Activated naive CD4-positive, alpha-beta T cell treated with anti-CD3 and anti-CD28 coated beads, Interleukin-2, amount 10 ng/mL, durations not matched to agents 7 days and 5 days (primary cell): Measurements from ENCODE around the gene CFAP221.

Experiments used
- CTCF ChIA-PET: fragments of 350-600 bp; sonication (Branson Sonifier 250); formaldehyde crosslinking; loops from one replicate; lab custom pipeline; 2021; ENCODE audit warnings: antibody characterized with exemption; lab: Charles Lee
- DNase-seq: peaks from one replicate; pipeline ENCODE4 v3.0.0-alpha.2; 2020
- H3K27ac Mint-ChIP-seq: one replicate; pipeline ENCODE4 v1.8.0; 2021; ENCODE audit warnings: mild to moderate bottlenecking, moderate library complexity, mixed read lengths
- H3K27me3 Mint-ChIP-seq: one replicate; pipeline ENCODE4 v1.8.0; 2021; ENCODE audit warnings: mild to moderate bottlenecking, mixed read lengths
- H3K36me3 Mint-ChIP-seq: one replicate; pipeline ENCODE4 v1.8.0; 2021; ENCODE audit warnings: mixed read lengths
- H3K4me1 Mint-ChIP-seq: one replicate; pipeline ENCODE4 v1.8.0; 2021; ENCODE audit warnings: mixed read lengths
- H3K4me3 Mint-ChIP-seq: one replicate; pipeline ENCODE4 v1.8.0; 2021; ENCODE audit warnings: mild to moderate bottlenecking, moderate library complexity, mixed read lengths
- H3K9me3 Mint-ChIP-seq: one replicate; pipeline ENCODE4 v1.8.0; 2021; ENCODE audit warnings: mixed read lengths

Gene CFAP221

GRCh38 chr2:119549241-119549640 is 5.0 kb downstream of the CFAP221 start:
- H3K4me3 Mint-ChIP-seq: no peak overlapping the region

GRCh38 chr2:119550346-119550745 is 6.1 kb downstream of the CFAP221 start:
- CTCF ChIA-PET: no interaction called here
- Mint-ChIP-seq H3K4me3 (no peak overlapping the region), H3K4me1 (no peaks in the 10 kb centered on the region), H3K9me3 (no peaks in the 10 kb centered on the region), H3K27me3 (peaks cover 29% of the 10 kb centered on the region), H3K36me3 (no peaks in the 10 kb centered on the region), H3K27ac (no peak overlapping the region)
- no peak for DNase-seq

More at GRCh38 chr2:119549241-119549640, 5.0 kb downstream of the CFAP221 start:
- CTCF ChIA-PET: no interaction called here
- no peak for DNase-seq
- no peak overlapping the region for H3K27ac Mint-ChIP-seq
- peaks cover 34% of the 10 kb centered on the region for H3K27me3 Mint-ChIP-seq
- no peaks in the 10 kb centered on the region for H3K36me3 Mint-ChIP-seq
- H3K4me1 Mint-ChIP-seq: peaks cover 3% of the 10 kb centered on the region
- H3K9me3 Mint-ChIP-seq: no peaks in the 10 kb centered on the region

- Mint-ChIP-seq H3K9me3 (no peaks in the 10 kb centered on the region), H3K27me3 (peaks cover 24% of the 10 kb centered on the region), H3K4me1 (no peaks in the 10 kb centered on the region), H3K4me3 (no peak overlapping the region), H3K36me3 (no peaks in the 10 kb centered on the region), H3K27ac (no peak overlapping the region)
- no peak for DNase-seq
- CTCF ChIA-PET: no interaction called here
Measured at GRCh38 chr2:119550856-119551255, 6.6 kb downstream of the CFAP221 start.

GRCh38 chr2:119552902-119553301 is 8.7 kb downstream of the CFAP221 start:
- H3K9me3 Mint-ChIP-seq: no peaks in the 10 kb centered on the region
- CTCF ChIA-PET: no interaction called here
- H3K36me3 Mint-ChIP-seq: no peaks in the 10 kb centered on the region
- no peak for DNase-seq
- H3K27ac Mint-ChIP-seq: no peak overlapping the region
- no peaks in the 10 kb centered on the region for H3K4me1 Mint-ChIP-seq
- no peak overlapping the region for H3K4me3 Mint-ChIP-seq
- peaks cover 15% of the 10 kb centered on the region for H3K27me3 Mint-ChIP-seq

- no peaks in the 10 kb centered on the region for H3K36me3 Mint-ChIP-seq
- no peaks in the 10 kb centered on the region for H3K4me1 Mint-ChIP-seq
- CTCF ChIA-PET: no interaction called here
- no peak overlapping the region for H3K4me3 Mint-ChIP-seq
- H3K27me3 Mint-ChIP-seq: peaks cover 19% of the 10 kb centered on the region
- no peak overlapping the region for H3K27ac Mint-ChIP-seq
- H3K9me3 Mint-ChIP-seq: no peaks in the 10 kb centered on the region
- DNase-seq: no peak
Measured at GRCh38 chr2:119553687-119554344, 9.6 kb downstream of the CFAP221 start.

GRCh38 chr2:119565481-119565880 is 21.2 kb downstream of the CFAP221 start:
- no peak overlapping the region for H3K27ac Mint-ChIP-seq

GRCh38 chr2:119567292-119567691 is 23.0 kb downstream of the CFAP221 start:
- Mint-ChIP-seq H3K4me1 (no peaks in the 10 kb centered on the region), H3K36me3 (no peaks in the 10 kb centered on the region), H3K9me3 (no peaks in the 10 kb centered on the region), H3K27me3 (peaks cover 5% of the 10 kb centered on the region), H3K4me3 (no peak overlapping the region), H3K27ac (no peak overlapping the region)
- CTCF ChIA-PET: no interaction called here
- DNase-seq: no peak

More at GRCh38 chr2:119565481-119565880, 21.2 kb downstream of the CFAP221 start:
- Mint-ChIP-seq H3K27me3 (no peaks in the 10 kb centered on the region), H3K9me3 (no peaks in the 10 kb centered on the region), H3K4me1 (no peaks in the 10 kb centered on the region), H3K4me3 (no peak overlapping the region), H3K36me3 (no peaks in the 10 kb centered on the region)
- DNase-seq: no peak
- CTCF ChIA-PET: no interaction called here

GRCh38 chr2:119574108-119574815 is 30.0 kb downstream of the CFAP221 start:
- CTCF ChIA-PET: no interaction called here
- Mint-ChIP-seq H3K9me3 (no peaks in the 10 kb centered on the region), H3K36me3 (no peaks in the 10 kb centered on the region), H3K4me3 (no peak overlapping the region), H3K27ac (no peak overlapping the region), H3K27me3 (peaks cover 9% of the 10 kb centered on the region), H3K4me1 (no peaks in the 10 kb centered on the region)
- no peak for DNase-seq

- Mint-ChIP-seq H3K27me3 (peaks cover 9% of the 10 kb centered on the region), H3K9me3 (no peaks in the 10 kb centered on the region), H3K27ac (no peak overlapping the region), H3K4me1 (no peaks in the 10 kb centered on the region), H3K36me3 (no peaks in the 10 kb centered on the region), H3K4me3 (no peak overlapping the region)
- DNase-seq: no peak
- CTCF ChIA-PET: no interaction called here
Measured at GRCh38 chr2:119574864-119575263, 30.6 kb downstream of the CFAP221 start.

GRCh38 chr2:119575439-119575838 is 31.2 kb downstream of the CFAP221 start:
- H3K9me3 Mint-ChIP-seq: no peaks in the 10 kb centered on the region
- H3K36me3 Mint-ChIP-seq: no peaks in the 10 kb centered on the region
- CTCF ChIA-PET: no interaction called here
- no peak overlapping the region for H3K27ac Mint-ChIP-seq
- H3K4me3 Mint-ChIP-seq: no peak overlapping the region
- peaks cover 9% of the 10 kb centered on the region for H3K27me3 Mint-ChIP-seq
- no peaks in the 10 kb centered on the region for H3K4me1 Mint-ChIP-seq
- no peak for DNase-seq

GRCh38 chr2:119579424-119580295 is 35.4 kb downstream of the CFAP221 start:
- no peak for DNase-seq
- Mint-ChIP-seq H3K9me3 (no peaks in the 10 kb centered on the region), H3K4me3 (no peak overlapping the region), H3K27ac (no peak overlapping the region), H3K4me1 (no peaks in the 10 kb centered on the region), H3K27me3 (peaks cover 4% of the 10 kb centered on the region), H3K36me3 (no peaks in the 10 kb centered on the region)
- CTCF ChIA-PET: interaction anchor here (1.0 kb wide), 1 partner anchor 38 kb away, joined by 3 read pairs; no protein-coding TSS in a partner anchor

GRCh38 chr2:119580550-119581072 is 36.4 kb downstream of the CFAP221 start:
- Mint-ChIP-seq H3K9me3 (no peaks in the 10 kb centered on the region), H3K36me3 (no peaks in the 10 kb centered on the region), H3K4me1 (no peaks in the 10 kb centered on the region)

GRCh38 chr2:119583291-119583690 is 39.0 kb downstream of the CFAP221 start:
- no peak overlapping the region for H3K27ac Mint-ChIP-seq
- no peaks in the 10 kb centered on the region for H3K36me3 Mint-ChIP-seq
- H3K9me3 Mint-ChIP-seq: no peaks in the 10 kb centered on the region
- CTCF ChIA-PET: no interaction called here
- no peak for DNase-seq
- H3K4me3 Mint-ChIP-seq: no peak overlapping the region
- no peaks in the 10 kb centered on the region for H3K4me1 Mint-ChIP-seq
- peaks cover 10% of the 10 kb centered on the region for H3K27me3 Mint-ChIP-seq

More at GRCh38 chr2:119580550-119581072, 36.4 kb downstream of the CFAP221 start:
- H3K4me3 Mint-ChIP-seq: no peak overlapping the region
- no peak for DNase-seq
- H3K27me3 Mint-ChIP-seq: peaks cover 4% of the 10 kb centered on the region
- CTCF ChIA-PET: no interaction called here
- no peak overlapping the region for H3K27ac Mint-ChIP-seq

- no peaks in the 10 kb centered on the region for H3K9me3 Mint-ChIP-seq
- H3K27ac Mint-ChIP-seq: no peak overlapping the region
- H3K4me1 Mint-ChIP-seq: no peaks in the 10 kb centered on the region
- H3K4me3 Mint-ChIP-seq: no peak overlapping the region
- peaks cover 10% of the 10 kb centered on the region for H3K27me3 Mint-ChIP-seq
- CTCF ChIA-PET: no interaction called here
- no peak for DNase-seq
- H3K36me3 Mint-ChIP-seq: no peaks in the 10 kb centered on the region
Measured at GRCh38 chr2:119584469-119584868, 40.2 kb downstream of the CFAP221 start.
